ENCODE data around the gene ACAP3.
"Not testable (repeated sequence)": the region's sequence is repeated elsewhere in the genome, so short reads cannot be mapped to it uniquely, and the experiment has no call there.

Gene ACAP3

GRCh38 chr1:1259951-1260600, 47.7 kb downstream of the ACAP3 start:
- no peak for TF ChIP-seq JUND (IDR thresholded peaks at IDR 0.05; ENCODE audit: low read depth)
- DNase-seq (ENCODE audit: low read depth in 1 of 2, low spot score in 1 of 2): no peak
- in situ Hi-C loops (cut with HindIII; ENCODE audit: low pct_unique_long_range_greater_than_20kb, low sequenced_read_pairs): no loop called here

GRCh38 chr1:1259540-1259939, 48.2 kb downstream of the ACAP3 start:
- TF ChIP-seq JUND (IDR thresholded peaks at IDR 0.05; ENCODE audit: low read depth): no peak
- no peak for DNase-seq (ENCODE audit: low read depth in 1 of 2, low spot score in 1 of 2)
- in situ Hi-C loops (cut with HindIII; ENCODE audit: low pct_unique_long_range_greater_than_20kb, low sequenced_read_pairs): no loop called here

DNA sequence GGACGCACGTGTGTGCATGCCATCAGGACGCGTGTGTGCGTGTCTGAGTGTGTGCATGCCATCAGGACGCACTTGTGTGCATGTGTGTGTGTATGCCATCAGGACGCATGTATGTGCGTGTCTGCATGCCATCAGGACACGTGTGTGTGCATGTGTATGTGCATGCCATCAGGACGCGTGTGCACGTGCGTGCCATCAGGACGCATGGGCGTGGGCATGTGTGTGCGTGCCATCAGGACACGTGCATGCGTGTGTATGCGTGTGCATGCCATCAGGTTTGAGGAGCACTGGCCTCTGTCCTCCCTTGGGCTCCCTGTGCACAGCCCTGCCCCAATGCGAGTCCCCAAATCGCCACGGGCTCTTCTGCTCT, 48.6 kb downstream of the ACAP3 start:
- TF ChIP-seq JUND (IDR thresholded peaks at IDR 0.05; ENCODE audit: low read depth): no peak
- in situ Hi-C loops (cut with HindIII; ENCODE audit: low pct_unique_long_range_greater_than_20kb, low sequenced_read_pairs): no loop called here
- no peak for DNase-seq (ENCODE audit: low read depth in 1 of 2, low spot score in 1 of 2)

GRCh38 chr1:1256956-1257871, 50.5 kb downstream of the ACAP3 start:
- no peak for DNase-seq (ENCODE audit: low read depth in 1 of 2, low spot score in 1 of 2)
- TF ChIP-seq JUND (IDR thresholded peaks at IDR 0.05; ENCODE audit: low read depth): no peak
- in situ Hi-C loops (cut with HindIII; ENCODE audit: low pct_unique_long_range_greater_than_20kb, low sequenced_read_pairs): no loop called here

DNA sequence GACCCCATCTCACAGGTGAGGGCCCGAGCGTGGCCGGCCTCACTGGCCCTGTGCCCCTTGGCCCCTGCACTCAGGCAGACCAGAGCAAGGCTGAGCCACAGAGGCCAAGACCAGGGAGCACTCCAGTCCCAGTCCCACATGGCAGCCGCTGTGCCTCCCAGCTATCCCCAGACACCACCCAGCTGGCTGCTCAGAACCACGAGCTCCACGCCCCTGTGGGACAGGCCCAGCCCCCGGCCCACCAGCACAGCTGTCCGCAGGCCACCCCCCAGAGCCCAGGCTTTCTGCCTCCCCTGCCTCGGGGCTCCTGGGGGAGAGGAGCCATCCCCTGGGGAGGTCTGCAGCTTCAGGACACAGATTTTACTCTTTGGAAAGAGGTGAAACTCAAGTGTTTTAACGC, 52.1 kb downstream of the ACAP3 start:
- no peak for TF ChIP-seq JUND (IDR thresholded peaks at IDR 0.05; ENCODE audit: low read depth)
- no peak for DNase-seq (ENCODE audit: low read depth in 1 of 2, low spot score in 1 of 2)
- in situ Hi-C loops (cut with HindIII; ENCODE audit: low pct_unique_long_range_greater_than_20kb, low sequenced_read_pairs): no loop called here

- in situ Hi-C loops (cut with HindIII; ENCODE audit: low pct_unique_long_range_greater_than_20kb, low sequenced_read_pairs): no loop called here
- DNase-seq (ENCODE audit: low read depth in 1 of 2, low spot score in 1 of 2): no peak
- TF ChIP-seq JUND (IDR thresholded peaks at IDR 0.05; ENCODE audit: low read depth): no peak
Measured at GRCh38 chr1:1255078-1255477, 52.7 kb downstream of the ACAP3 start.

DNA sequence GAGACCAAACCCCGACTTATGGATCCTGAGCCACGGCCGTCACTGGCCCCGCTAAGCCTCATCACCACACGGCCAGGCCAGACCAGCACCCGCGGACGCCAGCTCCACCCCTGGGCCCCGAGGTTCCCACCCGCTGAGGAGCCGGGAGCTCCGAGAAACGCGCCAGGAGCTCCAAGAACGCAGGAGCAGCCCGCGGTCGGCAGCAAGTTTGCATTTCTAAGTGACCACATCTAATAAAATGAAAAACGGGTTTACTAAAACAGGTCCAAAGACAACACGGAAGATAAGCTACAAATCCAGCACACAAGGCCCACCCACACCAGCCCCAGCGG, 53.1 kb downstream of the ACAP3 start:
- DNase-seq (ENCODE audit: low read depth in 1 of 2, low spot score in 1 of 2): no peak
- TF ChIP-seq JUND (IDR thresholded peaks at IDR 0.05; ENCODE audit: low read depth): no peak
- in situ Hi-C loops (cut with HindIII; ENCODE audit: low pct_unique_long_range_greater_than_20kb, low sequenced_read_pairs): no loop called here

DNA sequence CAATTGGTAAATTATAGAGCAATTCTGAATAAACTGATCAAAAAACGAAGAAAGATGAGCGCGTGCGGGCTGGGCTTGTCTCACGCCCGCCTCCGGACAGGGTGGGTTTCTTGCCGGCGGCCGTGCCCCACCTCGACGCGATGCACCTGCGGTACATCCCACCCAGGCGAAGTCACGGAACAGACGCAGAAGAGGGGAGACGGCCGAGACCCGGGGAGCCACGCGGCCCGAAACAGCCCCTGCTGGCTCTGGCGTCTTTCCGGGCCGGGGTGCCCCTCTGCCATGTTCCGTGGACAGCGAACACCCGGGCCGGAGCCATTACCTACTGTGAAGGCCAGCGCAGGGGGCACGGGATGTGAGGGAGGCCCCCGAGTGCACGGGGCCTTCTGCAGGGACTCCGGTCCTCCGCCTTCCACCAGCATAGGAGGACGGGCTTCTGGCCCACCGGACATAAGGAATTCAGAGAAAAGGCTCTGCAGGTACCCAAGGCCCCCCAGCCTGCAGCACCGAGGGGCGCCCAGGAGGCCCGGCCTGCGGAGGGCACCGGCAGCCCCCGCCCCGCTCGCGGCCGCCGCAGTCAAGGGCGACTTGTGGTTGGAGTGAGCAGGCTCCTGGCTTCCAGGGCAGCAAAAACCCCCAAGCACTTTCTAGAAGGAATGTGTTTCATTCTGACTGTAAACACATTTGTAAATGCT, 53.6 kb downstream of the ACAP3 start:
- no peak for TF ChIP-seq JUND (IDR thresholded peaks at IDR 0.05; ENCODE audit: low read depth)
- DNase-seq (ENCODE audit: low read depth in 1 of 2, low spot score in 1 of 2): no peak
- in situ Hi-C loops (cut with HindIII; ENCODE audit: low pct_unique_long_range_greater_than_20kb, low sequenced_read_pairs): no loop called here

DNA sequence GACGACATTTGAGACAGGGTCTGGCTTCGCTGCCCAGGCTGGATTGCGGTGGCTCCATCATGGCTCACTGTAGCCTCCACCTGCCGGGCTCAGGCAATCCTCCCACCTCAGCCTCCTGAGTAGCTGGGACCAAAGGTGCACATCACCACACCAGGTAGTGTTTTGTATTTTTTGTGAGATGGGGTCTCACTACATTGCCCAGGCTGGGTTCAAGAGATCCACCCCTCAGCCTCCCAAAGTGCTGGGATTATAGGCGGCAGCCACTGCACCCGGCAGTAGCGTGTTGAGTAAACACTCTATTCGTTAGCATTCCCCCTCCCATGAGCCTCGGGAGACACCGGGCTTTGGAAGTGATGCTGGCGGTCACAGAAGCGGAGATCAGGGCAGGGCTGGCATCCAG, 54.4 kb downstream of the ACAP3 start:
- in situ Hi-C loops (cut with HindIII; ENCODE audit: low pct_unique_long_range_greater_than_20kb, low sequenced_read_pairs): no loop called here

GRCh38 chr1:1250786-1251284, 56.9 kb downstream of the ACAP3 start:
- peak in 1 of 2 experiments; percentile 44 for DNase-seq (ENCODE audit: low read depth in 1 of 2, low spot score in 1 of 2)
- no peak for TF ChIP-seq JUND (IDR thresholded peaks at IDR 0.05; ENCODE audit: low read depth)
- in situ Hi-C loops (cut with HindIII; ENCODE audit: low pct_unique_long_range_greater_than_20kb, low sequenced_read_pairs): no loop called here

More for the DNA sequence above, 54.4 kb downstream of the ACAP3 start:
- no peak for TF ChIP-seq JUND (IDR thresholded peaks at IDR 0.05; ENCODE audit: low read depth)
- no peak for DNase-seq (ENCODE audit: low read depth in 1 of 2, low spot score in 1 of 2)

DNA sequence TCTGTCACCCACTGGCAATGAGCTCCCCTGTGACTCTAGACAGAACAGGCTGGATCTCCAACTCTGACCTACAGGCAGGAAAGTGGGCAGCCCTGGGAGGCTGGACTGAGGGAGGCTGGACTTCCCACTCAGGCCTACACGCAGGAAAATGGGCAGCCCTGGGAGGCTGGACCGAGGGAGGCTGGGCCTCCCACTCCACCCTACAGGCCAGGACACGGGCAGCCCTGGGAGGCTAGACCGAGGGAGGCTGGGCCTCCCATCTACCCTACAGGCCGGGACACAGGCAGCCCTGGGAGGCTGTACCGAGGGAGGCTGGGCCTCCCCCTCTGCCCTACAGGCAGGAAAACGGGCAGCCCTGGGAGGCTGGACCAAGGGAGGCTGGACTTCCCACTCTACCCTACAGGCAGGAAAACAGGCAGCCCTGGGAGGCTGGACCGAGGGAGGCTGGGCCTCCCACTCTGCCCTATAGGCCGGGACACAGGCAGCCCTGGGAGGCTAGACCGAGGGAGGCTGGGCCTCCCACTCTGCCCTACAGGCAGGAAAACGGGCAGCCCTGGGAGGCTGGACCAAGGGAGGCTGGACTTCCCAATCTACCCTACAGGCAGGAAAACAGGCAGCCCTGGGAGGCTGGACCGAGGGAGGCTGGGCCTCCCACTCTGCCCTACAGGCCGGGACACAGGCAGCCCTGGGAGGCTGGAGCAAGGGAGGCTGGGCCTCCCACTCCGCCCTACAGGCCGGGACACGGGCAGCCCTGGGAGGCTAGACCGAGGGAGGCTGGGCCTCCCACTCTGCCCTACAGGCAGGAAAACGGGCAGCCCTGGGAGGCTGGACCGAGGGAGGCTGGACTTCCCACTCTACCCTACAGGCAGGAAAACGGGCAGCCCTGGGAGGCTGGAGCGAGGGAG, 59.5 kb downstream of the ACAP3 start:
- DNase-seq (ENCODE audit: low read depth in 1 of 2, low spot score in 1 of 2); in situ Hi-C loops (cut with HindIII; ENCODE audit: low pct_unique_long_range_greater_than_20kb, low sequenced_read_pairs): not testable (repeated sequence)

DNA sequence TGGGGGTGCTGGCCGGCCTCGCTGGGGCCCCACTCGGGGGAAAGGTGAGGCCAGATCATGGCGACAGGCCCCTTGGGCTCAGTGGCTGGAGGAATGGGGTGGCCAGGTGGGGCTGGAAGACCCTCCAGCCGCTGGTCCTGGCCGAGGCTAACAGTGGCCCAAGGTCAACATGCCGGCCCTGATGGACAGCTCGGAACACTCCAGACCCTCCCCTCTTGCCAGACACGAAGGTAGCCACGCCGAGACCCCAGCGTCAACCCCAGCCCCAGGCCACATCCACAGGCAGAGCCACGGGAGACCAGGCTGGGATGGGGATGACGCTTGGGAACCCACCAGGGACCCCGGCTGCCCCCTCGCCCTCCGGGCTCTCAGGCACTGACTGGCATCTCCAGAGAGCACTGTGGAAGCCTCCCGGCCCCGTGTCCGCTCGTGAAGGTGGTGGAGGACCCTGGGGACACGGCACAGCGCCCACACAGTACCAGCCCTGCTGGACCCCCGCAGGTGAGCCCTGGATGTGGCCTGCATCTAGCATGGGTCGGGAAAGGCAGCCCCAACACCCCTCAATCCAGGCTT, 60.3 kb downstream of the ACAP3 start:
- in situ Hi-C loops (cut with HindIII; ENCODE audit: low pct_unique_long_range_greater_than_20kb, low sequenced_read_pairs): no loop called here
- TF ChIP-seq JUND (IDR thresholded peaks at IDR 0.05; ENCODE audit: low read depth): no peak
- no peak for DNase-seq (ENCODE audit: low read depth in 1 of 2, low spot score in 1 of 2)

All from T47D (cell line).